Measurements from ENCODE around the gene SPAG9.

GRCh38 chr17:51083981-51084380, 36.7 kb downstream of the SPAG9 start:
- TF ChIP-seq CTCF (IDR thresholded peaks at IDR 0.05) = no peak
- TF ChIP-seq POLR2A (IDR thresholded peaks at IDR 0.05) = no peak
- TF ChIP-seq POLR2AphosphoS5 (IDR thresholded peaks at IDR 0.05) = no peak
